D721Med (cell line): ENCODE measurements around the gene DUSP2.

ENCODE experiments used
- DNase-seq: peaks from one replicate; pipeline ENCODE4 v3.0.0; 2011; ENCODE audit warnings: low spot score; ENCODE audit not compliant: insufficient read length
- FAIRE-seq: peaks from 2 replicates; lab custom pipeline; 2011; peaks lifted over from hg19 to GRCh38; lab: Jason Lieb, UNC
- TF ChIP-seq, protein P1 (sequence below): IDR thresholded peaks from 2 replicates; pipeline ENCODE4 v1.5.1; 2012; ENCODE audit warnings: mild to moderate bottlenecking, control low read depth; ENCODE audit not compliant: insufficient read depth; ENCODE audit errors: missing control alignments

Gene DUSP2

GRCh38 chr2:96111257-96111640, 34.0 kb downstream of the DUSP2 start:
- FAIRE-seq (no peak), DNase-seq (no peak)
- TF ChIP-seq, protein P1, sequence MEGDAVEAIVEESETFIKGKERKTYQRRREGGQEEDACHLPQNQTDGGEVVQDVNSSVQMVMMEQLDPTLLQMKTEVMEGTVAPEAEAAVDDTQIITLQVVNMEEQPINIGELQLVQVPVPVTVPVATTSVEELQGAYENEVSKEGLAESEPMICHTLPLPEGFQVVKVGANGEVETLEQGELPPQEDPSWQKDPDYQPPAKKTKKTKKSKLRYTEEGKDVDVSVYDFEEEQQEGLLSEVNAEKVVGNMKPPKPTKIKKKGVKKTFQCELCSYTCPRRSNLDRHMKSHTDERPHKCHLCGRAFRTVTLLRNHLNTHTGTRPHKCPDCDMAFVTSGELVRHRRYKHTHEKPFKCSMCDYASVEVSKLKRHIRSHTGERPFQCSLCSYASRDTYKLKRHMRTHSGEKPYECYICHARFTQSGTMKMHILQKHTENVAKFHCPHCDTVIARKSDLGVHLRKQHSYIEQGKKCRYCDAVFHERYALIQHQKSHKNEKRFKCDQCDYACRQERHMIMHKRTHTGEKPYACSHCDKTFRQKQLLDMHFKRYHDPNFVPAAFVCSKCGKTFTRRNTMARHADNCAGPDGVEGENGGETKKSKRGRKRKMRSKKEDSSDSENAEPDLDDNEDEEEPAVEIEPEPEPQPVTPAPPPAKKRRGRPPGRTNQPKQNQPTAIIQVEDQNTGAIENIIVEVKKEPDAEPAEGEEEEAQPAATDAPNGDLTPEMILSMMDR, result no peak

DNA sequence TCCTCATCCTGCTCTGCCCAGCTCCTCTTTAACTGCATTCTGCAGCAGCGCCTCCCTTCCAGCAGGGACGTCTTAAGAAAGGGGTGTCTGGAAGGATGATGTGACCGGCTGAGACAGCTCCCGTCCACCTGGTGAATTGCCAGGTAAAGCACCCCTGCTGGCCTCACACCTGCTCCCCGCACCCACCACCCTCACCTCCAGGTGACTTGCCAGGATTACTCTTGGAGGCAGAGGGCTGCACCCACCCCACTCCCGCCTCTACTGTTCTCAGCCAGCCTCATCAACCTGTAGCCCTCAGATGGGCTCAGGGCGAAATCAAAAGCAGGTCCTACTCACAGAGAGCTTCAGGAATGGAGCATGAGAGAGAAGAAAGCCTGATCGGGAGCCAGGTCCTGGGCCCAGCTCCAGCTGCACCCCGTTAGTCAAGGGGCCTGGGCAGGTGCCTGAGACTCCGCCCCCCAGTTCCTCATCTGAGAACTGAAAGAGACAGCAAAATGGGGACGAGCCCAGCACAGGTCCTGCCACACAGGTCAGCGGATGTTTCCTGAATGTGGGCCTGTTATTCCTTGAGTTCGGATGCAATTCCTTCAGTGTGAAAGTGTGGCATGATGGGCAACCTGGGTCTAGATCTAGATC, 34.5 kb downstream of the DUSP2 start:
- FAIRE-seq, result no peak
- DNase-seq, result no peak
- TF ChIP-seq, protein P1, result no peak

GRCh38 chr2:96109931-96110511, 35.2 kb downstream of the DUSP2 start:
- TF ChIP-seq, protein P1, result no peak
- no peak for FAIRE-seq
- no peak for DNase-seq

DNA sequence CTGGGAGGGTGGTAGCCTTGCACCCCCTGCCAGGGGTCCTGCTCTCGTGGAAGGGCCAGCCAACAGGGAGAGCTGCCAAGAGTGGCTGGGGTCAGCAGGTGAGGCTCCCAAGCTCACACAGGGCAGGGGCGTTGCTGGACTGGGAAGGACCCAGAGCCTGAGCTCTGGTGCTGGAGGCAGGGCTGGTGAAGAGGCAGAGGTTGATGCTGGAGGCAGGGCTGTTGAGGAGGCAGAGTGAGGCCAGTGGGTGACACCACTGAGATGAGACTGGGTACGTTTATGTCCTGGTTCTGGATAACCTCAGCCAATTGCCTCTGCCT, 35.9 kb downstream of the DUSP2 start:
- TF ChIP-seq, protein P1, result no peak
- DNase-seq, result no peak
- no peak for FAIRE-seq

DNA sequence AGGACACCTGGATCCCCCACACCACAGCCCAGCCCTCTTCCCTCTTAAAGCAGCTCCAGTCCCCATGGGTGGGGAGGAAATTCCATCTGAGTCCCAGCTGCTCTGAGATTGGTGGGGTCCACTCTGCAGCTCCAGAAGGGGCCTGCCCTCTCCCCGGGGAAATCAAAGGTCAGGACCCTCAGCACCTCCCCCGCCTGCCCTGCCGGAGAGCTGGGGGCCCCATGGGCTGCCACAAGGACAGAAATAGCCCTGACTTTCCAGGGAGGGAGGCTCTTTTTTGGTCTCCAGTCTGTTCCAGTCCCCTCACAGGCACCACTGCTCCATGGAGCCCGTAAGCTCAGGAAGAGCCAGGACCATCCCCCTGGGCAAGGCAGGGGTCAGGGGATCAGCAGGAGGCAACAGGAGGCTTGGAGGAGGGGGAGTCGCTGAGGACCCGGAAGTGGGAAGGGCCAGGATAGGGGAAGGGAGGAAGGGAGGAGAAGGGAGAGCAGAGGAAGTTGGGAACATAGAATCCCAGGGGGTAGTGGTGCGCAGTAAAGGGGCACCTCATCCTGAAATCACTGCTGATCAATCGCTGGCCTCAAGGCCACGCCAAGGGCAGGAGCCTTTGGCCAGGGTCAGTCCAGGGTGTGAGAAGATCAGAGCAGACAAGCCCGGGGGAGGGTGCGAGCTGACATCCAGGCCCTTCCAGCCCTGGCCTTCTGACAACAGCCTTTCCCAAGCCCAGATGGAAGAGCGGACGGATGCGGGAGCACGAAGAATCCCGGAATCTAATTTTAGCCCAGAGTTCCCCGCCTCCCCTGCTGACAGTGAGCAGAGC, 36.5 kb downstream of the DUSP2 start:
- TF ChIP-seq, protein P1, result no peak
- DNase-seq (no peak), FAIRE-seq (no peak)

DNA sequence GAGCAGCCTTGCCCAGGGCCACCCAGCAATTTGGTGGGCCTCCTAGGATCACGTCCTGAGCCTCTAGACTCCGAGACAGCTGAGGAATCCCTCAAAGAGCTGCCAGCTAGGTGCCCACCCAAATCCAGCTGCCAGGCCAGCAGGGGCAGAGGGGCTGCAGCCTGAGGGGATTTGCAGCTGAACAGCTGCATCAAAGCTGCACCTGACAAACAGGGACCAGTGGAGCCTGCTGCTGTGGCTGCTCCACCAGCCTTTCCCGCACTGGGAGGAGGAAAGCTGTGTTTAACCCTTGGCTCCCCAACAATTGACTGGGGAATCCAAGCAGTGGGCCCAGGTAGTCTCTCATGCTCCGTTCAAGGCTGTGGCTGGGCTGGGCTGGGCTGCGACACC, 37.1 kb downstream of the DUSP2 start:
- FAIRE-seq, result no peak
- no peak for DNase-seq
- TF ChIP-seq, protein P1, result no peak

- TF ChIP-seq, protein P1, result no peak
- FAIRE-seq, result no peak
- DNase-seq, result no peak
These were observed 37.6 kb downstream of the DUSP2 start for GRCh38 chr2:96107708-96108065.
